OCI-M2 (cell line): ENCODE measurements around the gene MDH1B.
"Not testable (repeated sequence)": the region's sequence is repeated elsewhere in the genome, so short reads cannot be mapped to it uniquely, and the experiment has no call there.

ENCODE experiments used
- DNase-seq: peaks from one replicate; lab custom pipeline; 2025; ENCODE audit not compliant: unreplicated experiment; lab: John Stamatoyannopoulos, UW

Gene MDH1B

GRCh38 chr2:206774871-206775270, 9.7 kb upstream of the MDH1B start:
- no peak for DNase-seq

- no peak for DNase-seq
These were observed 1.2 kb upstream of the MDH1B start for GRCh38 chr2:206766057-206766930.

GRCh38 chr2:206764673-206765241, 371 bp downstream of the MDH1B start:
- DNase-seq = no peak

GRCh38 chr2:206756816-206757215, 8.3 kb downstream of the MDH1B start:
- DNase-seq = no peak

- no peak for DNase-seq
These were observed 24.3 kb downstream of the MDH1B start for GRCh38 chr2:206740800-206741199.

- DNase-seq = no peak
These were observed 25.9 kb downstream of the MDH1B start for GRCh38 chr2:206739271-206739670.

GRCh38 chr2:206736935-206737334, 28.2 kb downstream of the MDH1B start:
- no peak for DNase-seq

- no peak for DNase-seq
These were observed 31.8 kb downstream of the MDH1B start for GRCh38 chr2:206733341-206733740.

GRCh38 chr2:206728277-206729199, 36.6 kb downstream of the MDH1B start:
- DNase-seq = no peak

- DNase-seq = no peak
These were observed 37.8 kb downstream of the MDH1B start for GRCh38 chr2:206727287-206727686.

- no peak for DNase-seq
These were observed 41.8 kb downstream of the MDH1B start for GRCh38 chr2:206723288-206723687.

- DNase-seq = no peak
These were observed 43.7 kb downstream of the MDH1B start for GRCh38 chr2:206721256-206721920.

- DNase-seq = no peak
These were observed 46.8 kb downstream of the MDH1B start, which contains the start of gene DYTN for GRCh38 chr2:206718296-206718695. TSS of gene DYTN (minus strand) at chr2:206718396. CDS start at chr2:206718279, 117 bp downstream.

GRCh38 chr2:206716623-206717022, 48.5 kb downstream of the MDH1B start:
- DNase-seq = no peak

- not testable (repeated sequence) for DNase-seq
These were observed 49.9 kb downstream of the MDH1B start for GRCh38 chr2:206715183-206715582.

- no peak for DNase-seq
These were observed 51.4 kb downstream of the MDH1B start for GRCh38 chr2:206713746-206714145.

- no peak for DNase-seq
These were observed 56.8 kb downstream of the MDH1B start for GRCh38 chr2:206708286-206708685.

- DNase-seq = no peak
These were observed 57.9 kb downstream of the MDH1B start for GRCh38 chr2:206707164-206707701.

- DNase-seq = no peak
These were observed 63.0 kb downstream of the MDH1B start for GRCh38 chr2:206701952-206702605.

GRCh38 chr2:206700156-206700555, 65.0 kb downstream of the MDH1B start:
- no peak for DNase-seq
